Ovary (tissue), 9 donors: ENCODE results near the gene GRIN2D. TPM values are rescaled to one million over a fixed set of nuclear protein-coding genes. Genes with fewer than 3 reads are reported as not detected.

Experiments
- DNase-seq, 5 donors: peaks; one replicate each; pipeline ENCODE4 v3.0.0-alpha.2; 2019 to 2020
- H3K27ac ChIP-seq, 2 donors: fragments of 200-600 bp; one replicate each; pipeline versions ENCODE4 v1.5.1 to v1.8.0; 2019 to 2022
- H3K27me3 ChIP-seq: fragments of 200-600 bp; one replicate; pipeline ENCODE4 v1.8.0; 2022
- H3K36me3 ChIP-seq: fragments of 200-600 bp; sonication (generic); one replicate; pipeline ENCODE4 v1.5.1; 2019
- H3K4me1 ChIP-seq: one replicate; pipeline ENCODE4 v1.8.1; 2013; ENCODE audit warnings: mild to moderate bottlenecking, moderate library complexity; ENCODE audit not compliant: insufficient read depth
- H3K4me3 ChIP-seq: fragments of 200-600 bp; sonication (generic); one replicate; pipeline ENCODE4 v1.5.1; 2017
- H3K9me3 ChIP-seq, 2 donors: fragments of 200-600 bp in 1 of 2; sonication (generic) in 1 of 2; one replicate each; pipeline versions ENCODE4 v1.5.1 to v1.8.1; 2013 to 2019; ENCODE audit warnings: mild to moderate bottlenecking in 1 of 2, moderate library complexity in 1 of 2
- EP300 ChIP-seq: sonication (generic); formaldehyde crosslinking; IDR thresholded peaks from one replicate; pipeline ENCODE4 v1.6.1; 2017; ENCODE audit warnings: antibody characterized with exemption
- POLR2A ChIP-seq: fragments of 450-650 bp; IDR thresholded peaks from one replicate; pipeline ENCODE4 v1.6.1; 2017; ENCODE audit warnings: antibody characterized with exemption, mild to moderate bottlenecking, moderate library complexity
- WGBS, 3 donors: extraction: QIAGEN DNeasy Blood & Tissue Kit in 1 of 3; methylation state at CpG; one replicate each; pipeline versions ENCODE4 v1.1.5 to v1.1.7; 2013 to 2017; 5-methylcytosine and 5-hydroxymethylcytosine counted together
- intact Hi-C, 4 donors: fragments of 100-400 bp; cut with DNase I; formaldehyde crosslinking; loops; one replicate each; pipeline versions ENCODE4 v1.11.0 to v1.15.1; 2022 to 2023
- polyA plus RNA-seq, 2 donors: library from polyadenylated mRNA; stranded (reverse); fragments of 200-250 nt in 1 of 2; fragments of 350-450 nt in 1 of 2; fragmentation: Illumina TruSeq in 1 of 2; extraction: RNeasy Lipid Tissue Mini Kit (QIAGEN cat#74804) in 1 of 2; gene quantifications; one replicate each; pipeline ENCODE4 v1.2.3, GENCODE V29; 2013 to 2014
- total RNA-seq, 7 donors: library from RNA; depleted of rRNA in 2 of 7; stranded (reverse); fragments of >200 nt in 2 of 7; fragmentation: NEBNext Ultra II Directional in 3 of 7; extraction: Animal tissue kit (Norgen Biotek cat#: 25700) in 3 of 7; gene quantifications; one replicate each; pipeline versions ENCODE4 v1.1.0 to v1.2.4, GENCODE V29; 2016 to 2023
- TF ChIP-seq, protein P1 (sequence below), 3 donors: fragments of 450-650 bp in 2 of 3; fragments of 200-600 bp in 1 of 3; IDR thresholded peaks; one replicate each; pipeline versions ENCODE4 v1.5.1 to v1.8.0; 2016 to 2022; ENCODE audit warnings: antibody characterized with exemption in 3 of 3, mild to moderate bottlenecking in 1 of 3
- donor health status: DM: no; HTN: no; CAD: no; lungs with moderate emphysema.
- donor health status: DM: no; HTN: no; CAD: no.
- donor health status: Bipolar disorder and iron deficiency.
- donor health status: DM: yes; HTN: yes; CAD: no.
- donor health status: DM: no; HTN: no; CAD: no.
- donor health status: DM: yes; HTN: yes; CAD: no.

Gene GRIN2D
- total and polyA plus RNA-seq, 9 donors = 0.10 to 0.32 (median 0.12) TPM; not detected in 1

GRCh38 chr19:48372904-48373303 lies 20.6 kb upstream of the GRIN2D start:
- intact Hi-C loops = no loop called here
- 41 to 56% (median 47%) methylated on average over 4 of the region's 4 CpGs for WGBS, 3 donors

GRCh38 chr19:48373567-48373966 lies 19.9 kb upstream of the GRIN2D start:
- H3K27me3 ChIP-seq = no peaks in the 10 kb centered on the region
- intact Hi-C loops = no loop called here
- H3K27ac ChIP-seq = no peak overlapping the region
- 80 to 90% (median 89%) methylated on average over 11 of the region's 11 CpGs for WGBS, 3 donors
- no peaks in the 10 kb centered on the region for H3K4me1 ChIP-seq
- H3K36me3 ChIP-seq = no peaks in the 10 kb centered on the region
- DNase-seq = no peak
- no peaks in the 10 kb centered on the region for H3K9me3 ChIP-seq
- TF ChIP-seq POLR2A = no peak
- TF ChIP-seq, protein P1, sequence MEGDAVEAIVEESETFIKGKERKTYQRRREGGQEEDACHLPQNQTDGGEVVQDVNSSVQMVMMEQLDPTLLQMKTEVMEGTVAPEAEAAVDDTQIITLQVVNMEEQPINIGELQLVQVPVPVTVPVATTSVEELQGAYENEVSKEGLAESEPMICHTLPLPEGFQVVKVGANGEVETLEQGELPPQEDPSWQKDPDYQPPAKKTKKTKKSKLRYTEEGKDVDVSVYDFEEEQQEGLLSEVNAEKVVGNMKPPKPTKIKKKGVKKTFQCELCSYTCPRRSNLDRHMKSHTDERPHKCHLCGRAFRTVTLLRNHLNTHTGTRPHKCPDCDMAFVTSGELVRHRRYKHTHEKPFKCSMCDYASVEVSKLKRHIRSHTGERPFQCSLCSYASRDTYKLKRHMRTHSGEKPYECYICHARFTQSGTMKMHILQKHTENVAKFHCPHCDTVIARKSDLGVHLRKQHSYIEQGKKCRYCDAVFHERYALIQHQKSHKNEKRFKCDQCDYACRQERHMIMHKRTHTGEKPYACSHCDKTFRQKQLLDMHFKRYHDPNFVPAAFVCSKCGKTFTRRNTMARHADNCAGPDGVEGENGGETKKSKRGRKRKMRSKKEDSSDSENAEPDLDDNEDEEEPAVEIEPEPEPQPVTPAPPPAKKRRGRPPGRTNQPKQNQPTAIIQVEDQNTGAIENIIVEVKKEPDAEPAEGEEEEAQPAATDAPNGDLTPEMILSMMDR (IDR thresholded peaks at IDR 0.05) = no peak
- no peak for TF ChIP-seq EP300
- H3K4me3 ChIP-seq = no peak overlapping the region

More at GRCh38 chr19:48372904-48373303, 20.6 kb upstream of the GRIN2D start:
- H3K27ac ChIP-seq = no peak overlapping the region
- no peak overlapping the region for H3K4me3 ChIP-seq
- H3K9me3 ChIP-seq = no peaks in the 10 kb centered on the region
- H3K27me3 ChIP-seq = no peaks in the 10 kb centered on the region
- DNase-seq = no peak
- H3K36me3 ChIP-seq = no peaks in the 10 kb centered on the region
- TF ChIP-seq, protein P1 (IDR thresholded peaks at IDR 0.05) = no peak
- H3K4me1 ChIP-seq = no peaks in the 10 kb centered on the region

DNA sequence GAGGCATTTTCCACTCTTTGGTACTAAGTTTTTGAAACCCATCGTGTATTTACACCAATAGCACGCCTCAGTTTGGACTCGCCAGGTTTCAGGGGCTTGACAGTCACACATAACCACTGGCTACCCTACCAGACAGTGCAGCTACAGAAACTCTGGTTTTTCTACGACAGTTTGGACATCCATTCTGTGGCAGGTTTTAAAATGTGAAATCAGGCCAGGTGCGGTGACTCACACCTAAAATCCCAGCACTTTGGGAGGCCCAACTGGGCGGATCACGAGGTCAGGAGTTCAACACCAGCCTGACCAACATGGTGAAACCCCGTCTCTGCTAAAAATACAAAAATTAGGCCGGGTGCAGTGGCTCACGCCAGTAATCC lies 15.3 kb upstream of the GRIN2D start:
- TF ChIP-seq, protein P1 (IDR thresholded peaks at IDR 0.05) = no peak
- TF ChIP-seq POLR2A (no peak), EP300 (no peak)
- H3K27me3 ChIP-seq = no peaks in the 10 kb centered on the region
- H3K4me1 ChIP-seq = no peaks in the 10 kb centered on the region
- DNase-seq = no peak
- H3K4me3 ChIP-seq = no peak overlapping the region
- WGBS, 3 donors = 86 to 91% (median 88%) methylated on average over 10 of the region's 10 CpGs
- no peaks in the 10 kb centered on the region for H3K36me3 ChIP-seq
- H3K27ac ChIP-seq = no peak overlapping the region
- no peaks in the 10 kb centered on the region for H3K9me3 ChIP-seq
- intact Hi-C loops = no loop called here

DNA sequence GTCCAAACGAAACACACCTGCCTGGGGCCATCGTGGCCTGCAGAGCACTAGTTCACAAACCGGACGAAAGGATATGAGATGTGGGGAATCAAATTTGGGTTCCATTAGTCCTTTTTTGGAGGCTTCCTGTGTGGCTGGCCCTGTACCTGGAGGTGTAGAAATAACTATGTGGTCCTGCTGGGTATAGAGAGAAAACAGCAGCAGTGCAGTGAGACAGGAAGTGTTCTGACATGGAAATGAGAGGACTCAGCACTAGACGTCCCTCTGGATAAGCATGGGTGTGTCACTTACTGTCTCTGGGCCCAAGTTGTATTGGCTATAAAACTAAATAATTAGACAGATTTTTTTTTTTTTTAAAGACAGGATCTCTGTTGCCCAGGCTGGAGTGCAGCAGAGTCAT lies 14.4 kb upstream of the GRIN2D start:
- TF ChIP-seq POLR2A (no peak), EP300 (no peak)
- TF ChIP-seq, protein P1 (IDR thresholded peaks at IDR 0.05) = no peak
- WGBS, 3 donors = 75 to 82% (median 77%) methylated on average over 5 of the region's 5 CpGs

More for the DNA sequence above, 14.4 kb upstream of the GRIN2D start:
- no peaks in the 10 kb centered on the region for H3K27me3 ChIP-seq
- H3K4me1 ChIP-seq = no peaks in the 10 kb centered on the region
- H3K36me3 ChIP-seq = no peaks in the 10 kb centered on the region
- H3K4me3 ChIP-seq = no peak overlapping the region
- H3K27ac ChIP-seq = no peak overlapping the region
- no peak for DNase-seq
- no peaks in the 10 kb centered on the region for H3K9me3 ChIP-seq
- intact Hi-C loops = no loop called here
